ENCODE data around the gene COL24A1. TPM values are rescaled to one million over a fixed set of nuclear protein-coding genes. Genes with fewer than 3 reads are reported as not detected.

The COL24A1 gene
- total and polyA plus RNA-seq, 2 of the 13 experiments (the other 11 are each of a cell fraction or from before 2014, with no cell fraction given), result 0.04 to 0.13 TPM

DNA sequence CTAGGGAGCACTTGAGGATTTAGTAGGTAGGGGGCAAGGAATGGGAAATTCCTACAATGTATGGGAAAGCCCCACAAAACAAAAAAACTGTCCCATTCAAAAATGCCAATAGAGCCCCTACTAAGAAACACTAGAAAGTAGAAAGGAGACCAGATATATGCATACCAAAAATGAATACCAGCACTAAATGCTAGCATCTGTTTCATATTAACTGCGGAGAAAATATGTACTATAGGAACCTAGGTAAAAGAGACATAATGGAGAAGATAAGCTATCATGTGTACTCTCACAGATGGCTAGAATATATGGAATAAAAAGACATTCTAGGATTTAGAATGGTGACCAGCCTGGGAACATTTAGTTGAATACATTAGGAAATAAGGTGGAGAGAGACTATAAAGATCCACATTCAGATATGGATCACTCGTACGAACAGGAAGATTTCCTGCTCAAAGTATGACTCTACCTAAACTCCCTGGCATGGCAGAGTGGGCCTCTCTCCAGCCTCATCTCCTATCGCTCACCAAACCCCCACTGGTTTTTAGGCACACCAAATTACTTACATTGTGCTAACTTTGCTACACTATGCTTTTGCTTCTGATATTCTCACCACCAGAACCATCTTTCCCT lies 466.7 kb downstream of the COL24A1 start:
- FAIRE-seq (no peak), DNase-seq (ENCODE audit: low spot score) (no peak), ATAC-seq (no peak)
- Histone ChIP-seq H3K27me3 (ENCODE audit: control insufficient read depth in 1 of 2, insufficient read depth in 2 of 2, low read length in 2 of 2) (no peaks in the 10 kb centered on the region), H3K4me1 (ENCODE audit: insufficient read depth, low read length) (no peaks in the 10 kb centered on the region), H3K36me3 (replicated peaks in 1 of 2; ENCODE audit: control insufficient read depth in 1 of 2, insufficient read depth in 2 of 2, low read length in 2 of 2) (peaks cover 0 to 16% of the 10 kb centered on the region in 2 experiments; a peak in 3 of 5 replicates), H3K27ac (ENCODE audit: extremely low read length, insufficient read depth, low read length) (no peak overlapping the region), H3K9me3 (ENCODE audit: low read length) (no peaks in the 10 kb centered on the region), H2AFZ (ENCODE audit: low read length) (no peak overlapping the region), H3K4me3 (replicated peaks in 1 of 3; ENCODE audit: insufficient read depth in 1 of 3, low read depth in 2 of 3, low read length in 3 of 3) (no peak overlapping the region), H3K79me2 (ENCODE audit: insufficient read depth, low read length) (no peaks in the 10 kb centered on the region), H3K9ac (ENCODE audit: insufficient read depth, low read depth, low read length) (no peak overlapping the region), H3K4me2 (ENCODE audit: low read depth, low read length) (no peak overlapping the region), H4K20me1 (ENCODE audit: insufficient read depth, low read length) (no peaks in the 10 kb centered on the region)
- 93% methylated on average over 4 of the region's 4 CpGs for WGBS (ENCODE audit: low lambda C conversion rate)
- BruUV-seq (replicated peaks), result no TSS peak
- CTCF ChIA-PET (ENCODE audit: low intra/inter-chr PET ratio, low total read pairs), result no interaction called here
- POLR2A ChIA-PET, result no interaction called here
- intact Hi-C loops (cut with micrococcal nuclease; ENCODE audit: unreplicated experiment) (loop anchor here (5.0 kb wide), 1 partner anchor 78 kb away; no protein-coding TSS in a partner anchor), in situ Hi-C loops (cut with HindIII; ENCODE audit: extremely low pct_ligation_motif_present, low pct_unique_long_range_greater_than_20kb) (loop anchor here (10.0 kb wide), 3 partner anchors 85 to 375 kb away; partner anchors contain the start of gene CCN1)
- no peak for TF ChIP-seq CCDC6 (CRISPR knock-in tag; IDR thresholded peaks at IDR 0.05)
- TF ChIP-seq STAT5B (CRISPR knock-in tag; IDR thresholded peaks at IDR 0.05), result no peak
- no peak for TF ChIP-seq HOXA9 (CRISPR knock-in tag; IDR thresholded peaks at IDR 0.05; ENCODE audit: borderline replicate concordance)
- TF ChIP-seq ARNT (IDR thresholded peaks at IDR 0.05), result no peak
- TF ChIP-seq TCF7 (IDR thresholded peaks at IDR 0.05; ENCODE audit: low read depth), result no peak
- no peak for TF ChIP-seq ZNF12 (CRISPR knock-in tag; IDR thresholded peaks at IDR 0.05)
- TF ChIP-seq, protein P1, sequence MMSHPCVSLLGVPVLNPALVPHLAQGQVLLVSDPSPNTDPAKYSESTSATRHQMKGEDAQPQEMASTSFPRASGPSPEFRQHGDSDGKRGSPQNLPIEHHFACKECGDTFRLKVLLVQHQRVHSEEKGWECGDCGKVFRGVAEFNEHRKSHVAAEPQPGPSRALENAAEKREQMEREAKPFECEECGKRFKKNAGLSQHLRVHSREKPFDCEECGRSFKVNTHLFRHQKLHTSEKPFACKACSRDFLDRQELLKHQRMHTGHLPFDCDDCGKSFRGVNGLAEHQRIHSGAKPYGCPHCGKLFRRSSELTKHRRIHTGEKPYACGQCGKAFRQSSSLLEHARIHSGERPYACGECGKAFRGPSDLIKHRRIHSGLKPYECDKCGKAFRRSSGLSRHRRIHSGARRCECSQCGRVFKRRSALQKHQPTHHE (CRISPR knock-in tag; IDR thresholded peaks at IDR 0.05; ENCODE audit: borderline replicate concordance), result no peak
- no peak for TF ChIP-seq TOE1 (CRISPR knock-in tag; IDR thresholded peaks at IDR 0.05)
- TF ChIP-seq SRSF1 (optimal IDR thresholded peaks at IDR 0.05; ENCODE audit: low read depth, low read length), result no peak
- TF ChIP-seq HHEX (CRISPR knock-in tag; IDR thresholded peaks at IDR 0.05), result no peak
- no peak for TF ChIP-seq KDM5B (CRISPR knock-in tag; IDR thresholded peaks at IDR 0.05; ENCODE audit: borderline replicate concordance)
- no peak for TF ChIP-seq TBX2 (CRISPR knock-in tag; IDR thresholded peaks at IDR 0.05; ENCODE audit: borderline replicate concordance)
- TF ChIP-seq ZNF20 (CRISPR knock-in tag; IDR thresholded peaks at IDR 0.05), result no peak
- TF ChIP-seq TBL1XR1 (IDR thresholded peaks at IDR 0.05; ENCODE audit: borderline replicate concordance, low read length, partially characterized antibody), result no peak
- TF ChIP-seq ZNF260 (CRISPR knock-in tag; IDR thresholded peaks at IDR 0.05; ENCODE audit: borderline replicate concordance, low read depth), result no peak
- no peak for TF ChIP-seq ZNF382 (CRISPR knock-in tag; IDR thresholded peaks at IDR 0.05; ENCODE audit: borderline replicate concordance)
- TF ChIP-seq NBN (conservative IDR thresholded peaks at IDR 0.05), result no peak
- TF ChIP-seq ZNF24 (IDR thresholded peaks at IDR 0.05), result no peak
- TF ChIP-seq, protein P2, sequence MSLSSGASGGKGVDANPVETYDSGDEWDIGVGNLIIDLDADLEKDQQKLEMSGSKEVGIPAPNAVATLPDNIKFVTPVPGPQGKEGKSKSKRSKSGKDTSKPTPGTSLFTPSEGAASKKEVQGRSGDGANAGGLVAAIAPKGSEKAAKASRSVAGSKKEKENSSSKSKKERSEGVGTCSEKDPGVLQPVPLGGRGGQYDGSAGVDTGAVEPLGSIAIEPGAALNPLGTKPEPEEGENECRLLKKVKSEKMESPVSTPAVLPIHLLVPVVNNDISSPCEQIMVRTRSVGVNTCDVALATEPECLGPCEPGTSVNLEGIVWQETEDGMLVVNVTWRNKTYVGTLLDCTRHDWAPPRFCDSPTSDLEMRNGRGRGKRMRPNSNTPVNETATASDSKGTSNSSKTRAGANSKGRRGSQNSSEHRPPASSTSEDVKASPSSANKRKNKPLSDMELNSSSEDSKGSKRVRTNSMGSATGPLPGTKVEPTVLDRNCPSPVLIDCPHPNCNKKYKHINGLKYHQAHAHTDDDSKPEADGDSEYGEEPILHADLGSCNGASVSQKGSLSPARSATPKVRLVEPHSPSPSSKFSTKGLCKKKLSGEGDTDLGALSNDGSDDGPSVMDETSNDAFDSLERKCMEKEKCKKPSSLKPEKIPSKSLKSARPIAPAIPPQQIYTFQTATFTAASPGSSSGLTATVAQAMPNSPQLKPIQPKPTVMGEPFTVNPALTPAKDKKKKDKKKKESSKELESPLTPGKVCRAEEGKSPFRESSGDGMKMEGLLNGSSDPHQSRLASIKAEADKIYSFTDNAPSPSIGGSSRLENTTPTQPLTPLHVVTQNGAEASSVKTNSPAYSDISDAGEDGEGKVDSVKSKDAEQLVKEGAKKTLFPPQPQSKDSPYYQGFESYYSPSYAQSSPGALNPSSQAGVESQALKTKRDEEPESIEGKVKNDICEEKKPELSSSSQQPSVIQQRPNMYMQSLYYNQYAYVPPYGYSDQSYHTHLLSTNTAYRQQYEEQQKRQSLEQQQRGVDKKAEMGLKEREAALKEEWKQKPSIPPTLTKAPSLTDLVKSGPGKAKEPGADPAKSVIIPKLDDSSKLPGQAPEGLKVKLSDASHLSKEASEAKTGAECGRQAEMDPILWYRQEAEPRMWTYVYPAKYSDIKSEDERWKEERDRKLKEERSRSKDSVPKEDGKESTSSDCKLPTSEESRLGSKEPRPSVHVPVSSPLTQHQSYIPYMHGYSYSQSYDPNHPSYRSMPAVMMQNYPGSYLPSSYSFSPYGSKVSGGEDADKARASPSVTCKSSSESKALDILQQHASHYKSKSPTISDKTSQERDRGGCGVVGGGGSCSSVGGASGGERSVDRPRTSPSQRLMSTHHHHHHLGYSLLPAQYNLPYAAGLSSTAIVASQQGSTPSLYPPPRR (CRISPR knock-in tag; IDR thresholded peaks at IDR 0.05; ENCODE audit: borderline replicate concordance), result no peak
